GM18907 (cell line): Measurements from ENCODE around the gene ZNF610.

Experiments used
- ATAC-seq: cut with Tn5 transposase; IDR thresholded peaks from one replicate; pipeline ENCODE4 v1.9.1; 2021; ENCODE audit warnings: mild to moderate bottlenecking, moderate library complexity; ENCODE audit not compliant: unreplicated experiment

Gene ZNF610

DNA sequence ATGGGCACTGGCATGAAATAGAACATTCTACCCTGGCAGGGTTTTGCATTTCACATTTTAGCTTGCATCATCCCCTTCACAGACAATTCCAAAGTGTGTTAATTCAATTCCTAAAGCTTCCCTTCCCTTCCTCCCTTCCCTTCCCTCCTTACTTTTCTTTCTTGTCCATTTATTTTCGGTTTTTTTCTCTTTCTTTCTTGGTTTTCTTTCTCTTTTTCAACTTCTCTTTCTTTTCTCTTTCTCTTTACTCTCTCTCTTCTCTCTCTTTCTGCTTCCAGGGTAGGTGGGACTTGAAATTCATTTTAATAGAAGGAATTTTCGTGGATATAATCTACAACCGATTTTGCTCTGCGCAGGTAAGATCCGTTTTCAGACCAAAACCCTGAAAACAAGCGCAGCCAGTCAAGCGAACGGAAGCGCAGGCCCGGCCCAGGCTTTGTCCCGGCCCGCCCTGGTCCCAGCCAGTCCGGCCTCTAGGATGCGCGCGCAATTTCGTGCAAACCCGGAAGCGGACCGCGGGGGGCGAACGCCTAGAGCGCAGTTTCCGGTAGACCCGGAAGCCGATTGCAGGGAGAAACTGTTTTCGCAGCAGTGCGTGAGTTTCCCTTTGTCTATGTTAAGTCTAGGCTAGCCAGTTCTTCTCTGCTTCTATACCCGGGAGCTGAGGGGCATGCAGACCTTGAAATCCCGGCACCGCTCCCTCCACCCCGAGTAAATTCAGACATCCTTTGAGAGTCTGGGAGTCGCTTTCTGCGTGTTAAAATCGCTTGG lies 61.5 kb downstream of the ZNF610 start, which contains the start of gene ZNF528:
ZNF528 (plus strand) TSS at position 540 of the 771 bp plus-strand sequence. CDS start 4,165 bp downstream, outside the sequence.
- ATAC-seq = no peak

GRCh38 chr19:52398081-52398441 lies 62.0 kb downstream of the ZNF610 start:
- ATAC-seq = no peak

DNA sequence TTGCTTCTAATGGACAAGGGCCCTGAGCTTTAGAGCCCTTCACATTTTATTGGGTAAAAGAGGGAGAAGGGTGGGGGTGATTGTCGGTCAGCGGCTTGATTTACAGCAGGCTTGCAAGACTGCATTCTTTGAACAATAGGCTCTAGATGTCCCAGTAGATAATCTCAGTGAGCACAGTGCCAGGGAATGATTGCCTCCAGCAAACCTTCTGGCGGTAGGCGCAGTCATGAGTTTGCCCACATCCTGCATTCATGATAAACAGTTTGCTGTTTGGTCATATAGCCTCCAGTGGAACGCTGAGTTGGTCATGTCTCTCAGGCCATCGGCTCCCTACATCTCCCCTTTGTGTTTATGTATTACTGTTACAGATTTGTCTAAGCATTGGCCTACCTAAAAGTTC lies 74.2 kb downstream of the ZNF610 start:
- no peak for ATAC-seq

DNA sequence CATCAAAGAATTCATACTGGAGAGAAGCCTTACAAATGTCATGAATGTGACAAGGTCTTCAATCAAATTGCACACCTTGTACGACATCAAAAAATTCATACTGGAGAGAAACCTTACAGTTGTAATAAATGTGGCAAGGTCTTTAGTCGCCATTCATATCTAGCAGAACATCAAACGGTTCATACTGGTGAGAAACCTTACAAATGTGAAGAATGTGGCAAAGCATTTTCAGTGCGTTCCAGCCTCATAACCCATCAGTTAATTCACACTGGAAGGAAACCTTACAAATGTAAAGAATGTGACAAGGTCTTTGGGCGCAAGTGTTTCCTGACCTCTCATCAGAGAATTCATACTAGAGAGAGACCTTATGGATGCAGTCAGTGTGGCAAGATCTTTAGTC lies 79.7 kb downstream of the ZNF610 start:
- ATAC-seq = no peak
